ENCODE measurements around the gene PDE4B.
"Not testable (repeated sequence)": the region's sequence is repeated elsewhere in the genome, so short reads cannot be mapped to it uniquely, and the experiment has no call there.

PDE4B gene

DNA sequence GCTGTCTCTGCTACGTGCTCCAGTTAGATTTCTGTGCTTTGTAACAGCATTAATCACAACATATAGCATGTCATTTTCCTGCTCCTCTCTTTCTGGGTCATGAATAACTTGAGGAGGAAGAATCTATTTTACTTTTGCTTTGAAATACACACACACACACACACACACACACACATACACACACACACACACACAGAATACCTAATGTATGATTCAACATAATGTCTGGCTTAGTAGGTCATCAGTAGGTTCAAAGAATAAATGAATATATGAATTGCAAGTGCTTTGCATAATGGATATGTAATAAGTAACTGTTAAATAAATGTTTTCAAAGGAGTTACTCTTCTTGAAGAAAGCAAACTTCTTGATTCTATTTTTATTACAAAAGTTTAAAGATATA, 249.0 kb downstream of the PDE4B start:
- H3K9me3 Mint-ChIP-seq: no peaks in the 10 kb centered on the region
- H3K36me3 Mint-ChIP-seq (ENCODE audit: low read depth): no peaks in the 10 kb centered on the region
- H3K27me3 Mint-ChIP-seq: peaks cover 20% of the 10 kb centered on the region
- no peak overlapping the region for H3K4me3 Mint-ChIP-seq
- no peaks in the 10 kb centered on the region for H3K4me1 Mint-ChIP-seq (ENCODE audit: low read depth)
- H3K27ac Mint-ChIP-seq: no peak overlapping the region

DNA sequence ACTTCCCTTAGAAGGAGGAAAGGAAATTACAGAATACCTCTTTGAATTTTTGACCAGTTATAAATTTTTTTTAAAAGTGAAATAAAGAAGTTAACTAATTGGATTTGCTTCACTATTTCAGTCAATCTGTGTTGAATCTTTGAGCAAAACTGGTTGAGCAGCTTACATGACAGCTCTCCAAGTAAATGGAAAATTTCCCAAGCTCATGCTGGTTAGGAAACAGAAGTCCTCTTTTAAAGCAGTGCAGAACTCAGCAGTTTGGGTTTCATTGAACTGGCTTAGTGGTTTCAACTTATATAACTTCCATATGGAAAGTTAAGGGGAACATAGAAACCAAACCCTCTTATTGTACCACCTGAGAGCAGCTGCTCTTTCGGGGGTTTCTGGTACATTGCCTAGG, 250.5 kb downstream of the PDE4B start:
- Mint-ChIP-seq H3K9me3 (no peaks in the 10 kb centered on the region), H3K4me1 (ENCODE audit: low read depth) (no peaks in the 10 kb centered on the region), H3K36me3 (ENCODE audit: low read depth) (no peaks in the 10 kb centered on the region), H3K4me3 (no peak overlapping the region), H3K27me3 (peaks cover 19% of the 10 kb centered on the region), H3K27ac (no peak overlapping the region)

DNA sequence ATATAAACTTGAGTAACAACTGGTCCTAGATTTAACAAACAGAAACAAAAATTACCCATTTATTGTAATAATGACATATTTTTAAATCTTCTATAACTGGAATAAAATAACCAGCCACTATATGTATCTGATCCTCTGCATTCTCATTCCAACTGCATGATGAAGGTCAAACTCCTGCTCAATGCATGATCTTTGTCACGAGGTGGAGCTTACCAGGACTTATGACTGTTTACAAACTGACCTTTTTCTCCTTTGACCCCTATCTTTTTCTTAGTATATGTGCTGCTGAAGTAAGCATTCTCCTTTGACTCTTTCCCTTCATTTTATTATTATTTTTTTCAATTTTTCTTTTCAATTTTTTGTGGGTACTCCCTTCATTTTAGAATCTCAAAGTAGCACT, 252.2 kb downstream of the PDE4B start:
- H3K9me3 Mint-ChIP-seq: no peaks in the 10 kb centered on the region

DNA sequence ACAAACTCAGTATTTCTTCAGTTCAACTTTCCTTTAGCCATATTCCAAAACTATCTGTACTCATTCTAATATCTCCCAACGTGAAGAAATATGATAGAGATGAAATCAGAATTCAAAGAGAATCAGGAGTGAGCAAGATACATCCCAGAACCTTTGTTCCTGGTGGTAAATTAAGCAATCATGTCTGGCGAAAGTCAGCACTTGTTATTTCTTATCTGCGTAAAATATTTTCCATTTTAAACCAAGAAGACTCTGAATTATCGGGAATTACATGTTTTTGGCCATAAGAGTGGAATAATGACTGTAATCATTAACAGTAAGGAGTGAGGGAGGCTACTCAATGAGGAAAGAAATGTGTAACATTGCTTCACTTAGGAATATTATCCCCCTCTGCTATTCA, 253.7 kb downstream of the PDE4B start:
- no peaks in the 10 kb centered on the region for H3K9me3 Mint-ChIP-seq
- no peaks in the 10 kb centered on the region for H3K4me1 Mint-ChIP-seq (ENCODE audit: low read depth)
- H3K4me3 Mint-ChIP-seq: no peak overlapping the region
- H3K36me3 Mint-ChIP-seq (ENCODE audit: low read depth): no peaks in the 10 kb centered on the region
- no peak overlapping the region for H3K27ac Mint-ChIP-seq
- peaks cover 6% of the 10 kb centered on the region for H3K27me3 Mint-ChIP-seq

More for the DNA sequence above, 252.2 kb downstream of the PDE4B start:
- no peaks in the 10 kb centered on the region for H3K4me1 Mint-ChIP-seq (ENCODE audit: low read depth)
- H3K36me3 Mint-ChIP-seq (ENCODE audit: low read depth): no peaks in the 10 kb centered on the region
- H3K27me3 Mint-ChIP-seq: peaks cover 12% of the 10 kb centered on the region
- no peak overlapping the region for H3K27ac Mint-ChIP-seq
- no peak overlapping the region for H3K4me3 Mint-ChIP-seq

DNA sequence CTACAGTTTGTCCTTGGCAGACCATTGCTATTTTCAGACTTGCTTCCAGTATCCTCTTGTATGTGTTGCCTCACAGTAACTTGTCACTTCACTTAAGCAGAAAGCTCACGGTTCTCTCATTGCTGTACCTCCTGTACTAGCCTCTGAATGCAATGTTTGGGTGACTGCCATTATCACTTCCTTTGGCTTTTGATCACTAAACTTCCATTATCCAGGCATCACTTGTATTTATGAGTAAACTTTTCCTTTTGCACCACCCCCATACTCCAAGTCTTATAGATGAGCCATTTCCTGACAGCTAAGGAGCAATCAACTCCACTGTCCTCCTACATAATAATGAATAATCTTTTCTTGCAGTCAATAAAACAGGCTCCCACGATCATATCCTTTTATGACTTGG, 255.3 kb downstream of the PDE4B start:
- Mint-ChIP-seq H3K36me3 (ENCODE audit: low read depth) (no peaks in the 10 kb centered on the region), H3K27me3 (peaks cover 6% of the 10 kb centered on the region), H3K9me3 (no peaks in the 10 kb centered on the region), H3K27ac (no peak overlapping the region), H3K4me3 (no peak overlapping the region), H3K4me1 (ENCODE audit: low read depth) (no peaks in the 10 kb centered on the region)

DNA sequence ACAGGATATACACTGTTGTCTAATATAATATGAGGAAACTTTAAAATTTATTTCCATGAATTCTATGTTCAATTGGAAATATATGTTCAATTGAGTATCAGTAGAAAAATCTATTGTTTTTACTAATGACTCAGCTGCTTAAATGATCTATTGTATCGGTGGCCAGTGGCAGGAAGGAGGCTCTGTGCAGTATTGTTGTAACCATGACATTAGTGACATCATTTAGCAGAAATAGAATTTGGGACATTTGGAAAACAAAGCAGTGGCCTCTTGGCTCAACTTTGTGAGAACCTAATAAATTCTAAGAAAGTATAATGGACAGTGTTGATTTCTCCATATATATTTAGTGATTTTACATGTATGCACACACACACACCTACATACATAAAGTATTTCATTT, 257.4 kb downstream of the PDE4B start:
- H3K27me3 Mint-ChIP-seq: peaks cover 8% of the 10 kb centered on the region
- H3K4me3 Mint-ChIP-seq: no peak overlapping the region
- no peaks in the 10 kb centered on the region for H3K9me3 Mint-ChIP-seq
- no peaks in the 10 kb centered on the region for H3K4me1 Mint-ChIP-seq (ENCODE audit: low read depth)
- H3K36me3 Mint-ChIP-seq (ENCODE audit: low read depth): no peaks in the 10 kb centered on the region
- H3K27ac Mint-ChIP-seq: no peak overlapping the region

DNA sequence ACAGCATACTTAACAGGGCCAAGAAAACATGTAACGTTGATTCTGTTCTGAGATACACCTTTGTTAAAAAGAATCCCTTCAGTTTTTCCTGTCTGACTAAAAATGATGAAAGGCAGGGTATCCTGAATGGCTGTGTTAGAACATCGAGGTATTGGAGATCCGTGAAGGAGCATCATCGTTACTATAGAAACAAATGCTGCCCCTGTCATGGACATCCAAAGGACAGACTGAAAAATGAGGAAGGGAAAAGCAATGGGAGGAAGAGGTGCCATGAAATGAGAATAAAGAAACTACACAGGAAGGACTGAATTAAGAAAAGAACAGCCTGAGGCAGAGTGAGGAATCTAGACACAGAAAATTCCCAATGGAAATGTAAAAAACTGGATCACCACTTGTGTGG, 257.9 kb downstream of the PDE4B start:
- Mint-ChIP-seq H3K27ac (no peak overlapping the region), H3K27me3 (peaks cover 7% of the 10 kb centered on the region), H3K9me3 (no peaks in the 10 kb centered on the region), H3K4me1 (ENCODE audit: low read depth) (no peaks in the 10 kb centered on the region), H3K36me3 (ENCODE audit: low read depth) (no peaks in the 10 kb centered on the region), H3K4me3 (no peak overlapping the region)

DNA sequence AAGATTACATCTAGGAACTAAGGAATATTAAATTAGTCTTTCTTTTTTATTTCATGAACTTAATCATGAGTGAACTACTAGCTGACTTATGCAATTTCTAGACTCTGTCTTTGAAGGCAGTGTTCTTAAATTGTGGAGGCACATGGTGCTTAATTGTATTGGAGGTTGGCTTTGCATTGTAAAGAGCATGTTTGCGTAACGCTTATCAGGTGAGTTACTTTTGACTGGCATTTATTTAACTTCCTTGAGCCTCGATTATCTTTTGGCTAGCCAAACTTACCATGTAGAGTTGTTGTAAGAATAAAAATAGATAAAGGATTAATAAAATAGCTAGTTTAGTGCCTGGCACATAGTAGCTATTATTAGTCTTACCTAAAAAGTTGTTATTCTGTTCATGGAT, 262.4 kb downstream of the PDE4B start:
- H3K27ac Mint-ChIP-seq: no peak overlapping the region
- no peaks in the 10 kb centered on the region for H3K9me3 Mint-ChIP-seq
- H3K4me1 Mint-ChIP-seq (ENCODE audit: low read depth): no peaks in the 10 kb centered on the region
- no peaks in the 10 kb centered on the region for H3K36me3 Mint-ChIP-seq (ENCODE audit: low read depth)
- no peak overlapping the region for H3K4me3 Mint-ChIP-seq
- peaks cover 9% of the 10 kb centered on the region for H3K27me3 Mint-ChIP-seq

DNA sequence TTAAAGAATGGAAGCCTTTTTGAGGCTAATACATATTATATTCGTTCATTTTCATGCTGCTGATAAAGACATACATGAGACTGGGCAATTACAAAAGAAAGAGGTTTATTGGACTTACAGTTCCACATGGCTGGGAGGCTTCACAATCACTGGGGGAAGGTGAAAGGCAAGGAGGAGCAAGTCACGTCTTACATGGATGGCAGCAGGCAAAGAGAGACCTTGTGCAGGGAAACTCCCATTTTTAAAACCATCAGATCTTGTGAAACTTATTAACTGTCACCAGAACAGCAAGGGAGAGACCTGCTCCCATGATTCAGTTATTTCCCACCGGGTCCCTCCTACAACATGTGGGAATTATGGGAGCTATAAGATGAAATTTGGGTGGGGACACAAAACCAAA, 264.8 kb downstream of the PDE4B start:
- not testable (repeated sequence) for H3K9me3 Mint-ChIP-seq; H3K36me3 Mint-ChIP-seq (ENCODE audit: low read depth); H3K4me3 Mint-ChIP-seq; H3K27ac Mint-ChIP-seq; H3K4me1 Mint-ChIP-seq (ENCODE audit: low read depth)
- peaks cover 14% of the 10 kb centered on the region for H3K27me3 Mint-ChIP-seq

DNA sequence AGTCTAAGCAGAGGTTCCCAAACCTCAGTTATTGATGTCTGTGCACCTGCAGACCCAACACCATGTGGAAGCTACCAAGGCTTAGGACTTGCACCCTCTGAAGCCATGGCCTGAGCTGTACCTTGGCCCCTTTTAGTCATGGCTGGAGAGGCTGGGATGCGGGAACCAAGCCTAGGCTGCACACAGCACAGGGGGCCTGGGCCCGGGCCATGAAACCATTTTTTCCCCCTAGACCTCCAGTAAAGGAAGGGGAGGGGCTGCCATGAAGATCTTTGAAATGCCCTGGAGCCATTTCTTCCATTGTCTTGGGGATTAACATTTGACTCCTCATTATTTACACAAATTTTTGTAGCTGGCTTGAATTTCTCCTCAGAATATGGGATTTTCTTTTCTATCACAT, 265.9 kb downstream of the PDE4B start:
- Mint-ChIP-seq H3K4me3 (no peak overlapping the region), H3K27ac (no peak overlapping the region)

DNA sequence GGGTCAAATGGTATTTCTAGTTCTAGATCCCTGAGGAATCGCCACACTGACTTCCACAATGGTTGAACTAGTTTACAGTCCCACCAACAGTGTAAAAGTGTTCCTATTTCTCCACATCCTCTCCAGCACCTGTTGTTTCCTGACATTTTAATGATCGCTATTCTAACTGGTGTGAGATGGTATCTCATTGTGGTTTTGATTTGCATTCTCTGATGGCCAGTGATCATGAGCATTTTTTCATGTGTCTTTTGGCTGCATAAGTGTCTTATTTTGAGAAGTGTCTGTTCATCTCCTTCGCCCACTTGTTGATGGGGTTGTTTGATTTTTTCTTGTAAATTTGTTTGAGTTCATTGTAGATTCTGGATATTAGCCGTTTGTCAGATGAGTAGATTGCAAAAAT, 274.5 kb downstream of the PDE4B start:
- peaks cover 31% of the 10 kb centered on the region for H3K27me3 Mint-ChIP-seq
- H3K27ac Mint-ChIP-seq; H3K36me3 Mint-ChIP-seq (ENCODE audit: low read depth); H3K4me3 Mint-ChIP-seq; H3K4me1 Mint-ChIP-seq (ENCODE audit: low read depth); H3K9me3 Mint-ChIP-seq: not testable (repeated sequence)

More for the DNA sequence above, 265.9 kb downstream of the PDE4B start:
- Mint-ChIP-seq H3K36me3 (ENCODE audit: low read depth) (no peaks in the 10 kb centered on the region), H3K27me3 (peaks cover 13% of the 10 kb centered on the region), H3K4me1 (ENCODE audit: low read depth) (no peaks in the 10 kb centered on the region), H3K9me3 (no peaks in the 10 kb centered on the region)

DNA sequence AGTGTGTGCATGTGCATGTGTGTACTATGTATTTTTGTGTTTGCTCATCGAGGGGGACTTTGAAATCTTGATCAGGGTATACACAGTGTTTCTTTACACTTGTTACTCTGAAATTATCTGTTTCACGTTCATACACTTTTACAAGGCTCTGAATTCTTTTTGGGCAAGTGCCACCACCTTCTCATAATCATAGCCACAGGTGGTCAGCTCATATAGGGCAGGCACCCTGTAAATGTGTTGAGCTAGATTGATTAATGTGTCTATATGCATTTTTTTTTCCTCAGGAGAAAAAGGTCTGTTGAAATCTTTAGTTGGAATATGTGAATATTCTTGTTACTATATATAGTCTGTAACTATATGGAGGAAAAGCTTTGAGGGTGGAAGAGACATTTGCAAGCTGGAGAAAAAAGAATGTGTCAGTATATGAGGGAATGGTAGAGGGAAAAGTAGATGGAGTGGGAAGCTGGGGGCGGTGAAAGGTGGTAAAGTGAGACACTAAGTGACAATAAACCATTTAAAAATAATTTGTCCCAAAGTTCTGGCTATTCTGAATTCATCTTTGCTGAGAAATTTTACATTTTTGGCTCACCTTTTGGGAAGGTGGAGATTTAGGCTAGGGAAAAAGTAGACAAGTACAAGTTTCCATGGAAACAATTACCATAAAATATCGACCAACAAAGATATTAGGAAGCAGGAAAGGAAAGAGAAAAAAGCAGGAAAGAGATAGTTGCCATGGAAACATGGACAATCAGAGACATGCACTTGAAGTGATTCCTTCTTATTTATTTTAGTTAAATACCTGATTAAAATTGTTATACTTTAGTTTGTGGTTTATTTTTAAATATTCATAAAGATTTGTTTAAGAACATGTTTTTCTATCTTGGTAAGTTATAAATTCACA, 277.5 kb downstream of the PDE4B start:
- H3K27ac Mint-ChIP-seq: no peak overlapping the region
- no peaks in the 10 kb centered on the region for H3K9me3 Mint-ChIP-seq
- H3K4me1 Mint-ChIP-seq (ENCODE audit: low read depth): no peaks in the 10 kb centered on the region
- no peak overlapping the region for H3K4me3 Mint-ChIP-seq
- peaks cover 24% of the 10 kb centered on the region for H3K27me3 Mint-ChIP-seq
- H3K36me3 Mint-ChIP-seq (ENCODE audit: low read depth): no peaks in the 10 kb centered on the region

DNA sequence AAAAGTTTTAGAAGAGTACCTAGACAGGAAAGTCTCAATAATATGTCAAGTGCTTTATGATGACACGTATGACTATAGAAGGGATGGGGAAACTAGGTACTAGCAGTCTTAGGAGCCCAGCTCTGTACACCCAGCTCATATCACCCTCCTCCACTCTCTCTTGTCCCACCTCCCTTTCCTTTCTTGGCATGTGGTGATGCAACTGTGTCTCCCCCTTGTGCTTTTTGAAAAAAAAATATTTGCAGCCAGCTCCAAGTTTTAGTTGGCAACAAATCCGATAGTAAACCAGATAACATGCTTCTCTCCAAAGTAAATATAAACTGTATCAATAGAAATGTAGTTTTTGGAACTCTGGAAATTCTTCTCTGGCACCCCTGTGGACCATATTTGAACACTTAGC, 280.7 kb downstream of the PDE4B start:
- Mint-ChIP-seq H3K27ac (no peak overlapping the region), H3K4me3 (no peak overlapping the region), H3K27me3 (peaks cover 19% of the 10 kb centered on the region), H3K4me1 (ENCODE audit: low read depth) (no peaks in the 10 kb centered on the region), H3K9me3 (no peaks in the 10 kb centered on the region), H3K36me3 (ENCODE audit: low read depth) (no peaks in the 10 kb centered on the region)

DNA sequence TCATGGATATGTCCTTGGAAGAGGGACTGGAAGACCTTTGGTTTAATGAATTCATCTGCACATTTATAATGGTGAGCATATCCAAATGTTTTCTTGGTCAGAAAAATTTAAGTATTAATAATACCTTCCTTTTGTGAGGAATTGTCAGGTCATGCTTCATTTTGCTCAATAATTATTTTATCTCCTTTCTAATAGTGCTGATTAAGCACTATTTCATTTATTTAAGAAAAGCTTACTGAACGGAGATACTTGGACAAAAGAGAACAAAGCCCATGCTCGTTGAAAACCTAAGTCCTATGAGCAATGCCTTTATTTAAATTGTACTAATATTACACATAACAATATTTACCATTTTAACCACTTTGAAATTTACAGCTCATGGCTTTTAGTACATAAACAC, 281.5 kb downstream of the PDE4B start:
- Mint-ChIP-seq H3K9me3 (no peaks in the 10 kb centered on the region), H3K27ac (no peak overlapping the region), H3K4me3 (no peak overlapping the region), H3K27me3 (peaks cover 16% of the 10 kb centered on the region), H3K36me3 (ENCODE audit: low read depth) (no peaks in the 10 kb centered on the region), H3K4me1 (ENCODE audit: low read depth) (no peaks in the 10 kb centered on the region)

DNA sequence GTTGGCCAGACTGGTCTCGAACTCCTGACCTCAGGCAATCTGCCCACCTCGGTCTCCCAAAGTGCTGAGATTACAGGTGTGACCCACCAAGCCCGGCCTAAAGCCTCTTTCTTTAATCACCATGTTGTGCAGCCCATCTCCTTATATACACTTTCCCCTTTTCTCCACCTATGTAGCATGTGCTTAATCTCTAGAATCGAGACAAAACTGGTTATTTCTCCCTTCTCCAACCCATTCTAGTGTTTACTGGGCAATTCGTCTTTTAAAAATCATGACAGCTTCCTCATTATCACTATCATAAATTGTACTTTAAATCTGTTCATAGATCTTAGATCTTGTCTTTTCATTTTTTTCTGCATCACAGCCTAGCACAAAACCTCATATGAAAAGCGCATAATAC, 285.7 kb downstream of the PDE4B start:
- H3K27me3 Mint-ChIP-seq: peaks cover 14% of the 10 kb centered on the region
- H3K9me3 Mint-ChIP-seq: no peaks in the 10 kb centered on the region
- no peaks in the 10 kb centered on the region for H3K4me1 Mint-ChIP-seq (ENCODE audit: low read depth)
- H3K4me3 Mint-ChIP-seq: no peak overlapping the region
- H3K36me3 Mint-ChIP-seq (ENCODE audit: low read depth): no peaks in the 10 kb centered on the region
- H3K27ac Mint-ChIP-seq: no peak overlapping the region

DNA sequence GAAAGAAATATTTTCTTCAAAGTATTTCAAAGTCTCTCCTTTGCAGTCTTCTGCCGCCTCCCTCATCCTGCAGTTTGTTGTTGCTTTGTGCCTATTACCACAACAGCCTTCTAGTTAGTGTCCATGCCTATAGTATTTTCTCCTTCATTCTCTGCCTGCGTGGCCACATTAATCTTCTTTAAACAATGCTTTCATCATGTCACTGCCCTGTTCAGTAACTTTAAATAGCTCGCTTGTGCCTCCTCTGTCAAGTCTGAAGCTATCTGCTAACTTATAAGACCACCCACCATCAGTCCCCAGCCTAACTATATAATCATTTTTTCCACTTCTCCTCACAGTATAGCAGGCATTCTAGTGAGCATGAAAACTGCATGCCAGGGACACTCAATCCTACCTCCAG, 290.3 kb downstream of the PDE4B start:
- Mint-ChIP-seq H3K27me3 (peaks cover 28% of the 10 kb centered on the region), H3K4me3 (no peak overlapping the region), H3K4me1 (ENCODE audit: low read depth) (no peaks in the 10 kb centered on the region), H3K36me3 (ENCODE audit: low read depth) (no peaks in the 10 kb centered on the region), H3K27ac (no peak overlapping the region), H3K9me3 (no peaks in the 10 kb centered on the region)

Data from stimulated activated naive CD8-positive, alpha-beta T cell treated with anti-CD3 and anti-CD28 coated beads, Interleukin-15, Interleukin-2, amounts not matched to agents 100 ng/mL and 50 ng/mL, for 24 hours (primary cell).